ENCODE data around the gene FABP1.

The FABP1 gene

GRCh38 chr2:88098558-88098900 lies 29.3 kb downstream of the FABP1 start:
- no peak overlapping the region for H3K4me2 ChIP-seq (ENCODE audit: low read depth, low read length)
- H3K4me1 ChIP-seq (ENCODE audit: low read length), result no peaks in the 10 kb centered on the region
- H3K4me3 ChIP-seq (ENCODE audit: low read length), result no peak overlapping the region
- no peaks in the 10 kb centered on the region for H3F3A ChIP-seq (ENCODE audit: insufficient read depth, low read length)
- no peaks in the 10 kb centered on the region for H3K27me3 ChIP-seq (replicated peaks; ENCODE audit: insufficient read depth, low read length)
- H3K9me2 ChIP-seq (replicated peaks; ENCODE audit: insufficient read depth, low read length), result no peaks in the 10 kb centered on the region
- no peak for DNase-seq
- no peak overlapping the region for H3K9ac ChIP-seq (ENCODE audit: low read length)
- no peaks in the 10 kb centered on the region for H3K36me3 ChIP-seq (replicated peaks; ENCODE audit: insufficient read depth, low read length)
- no peak overlapping the region for H2AFZ ChIP-seq (ENCODE audit: low read length)
- H4K20me1 ChIP-seq (ENCODE audit: insufficient read depth, low read length), result no peaks in the 10 kb centered on the region
- H3K27ac ChIP-seq (ENCODE audit: low read length), result no peak overlapping the region
- TF ChIP-seq EZH2phosphoT487 (IDR thresholded peaks at IDR 0.05; ENCODE audit: low read length) (no peak), EZH2 (optimal IDR thresholded peaks at IDR 0.05; ENCODE audit: low read depth, low read length) (no peak), CTCF (IDR thresholded peaks at IDR 0.05; ENCODE audit: low read length) (no peak)
- no peaks in the 10 kb centered on the region for H3K9me3 ChIP-seq (replicated peaks; ENCODE audit: insufficient read depth, low read length)
- no peaks in the 10 kb centered on the region for H3K79me2 ChIP-seq (ENCODE audit: low read length)

- Histone ChIP-seq H3K9ac (ENCODE audit: low read length) (no peak overlapping the region), H3K4me3 (ENCODE audit: low read length) (no peak overlapping the region), H3K36me3 (replicated peaks; ENCODE audit: insufficient read depth, low read length) (no peaks in the 10 kb centered on the region), H3K79me2 (ENCODE audit: low read length) (no peaks in the 10 kb centered on the region), H2AFZ (ENCODE audit: low read length) (no peak overlapping the region), H3K27me3 (replicated peaks; ENCODE audit: insufficient read depth, low read length) (no peaks in the 10 kb centered on the region), H3F3A (ENCODE audit: insufficient read depth, low read length) (no peaks in the 10 kb centered on the region), H4K20me1 (ENCODE audit: insufficient read depth, low read length) (no peaks in the 10 kb centered on the region), H3K27ac (ENCODE audit: low read length) (no peak overlapping the region), H3K9me2 (replicated peaks; ENCODE audit: insufficient read depth, low read length) (no peaks in the 10 kb centered on the region), H3K4me2 (ENCODE audit: low read depth, low read length) (no peak overlapping the region), H3K9me3 (replicated peaks; ENCODE audit: insufficient read depth, low read length) (no peaks in the 10 kb centered on the region), H3K4me1 (ENCODE audit: low read length) (no peaks in the 10 kb centered on the region)
- TF ChIP-seq CTCF (IDR thresholded peaks at IDR 0.05; ENCODE audit: low read length) (no peak), EZH2phosphoT487 (IDR thresholded peaks at IDR 0.05; ENCODE audit: low read length) (no peak), EZH2 (optimal IDR thresholded peaks at IDR 0.05; ENCODE audit: low read depth, low read length) (no peak)
- DNase-seq, result no peak
Measured at GRCh38 chr2:88097891-88098557, 29.8 kb downstream of the FABP1 start.

- Histone ChIP-seq H2AFZ (ENCODE audit: low read length) (no peak overlapping the region), H3K27ac (ENCODE audit: low read length) (no peak overlapping the region)
- DNase-seq, result no peak
Measured at GRCh38 chr2:88097192-88097591, 30.7 kb downstream of the FABP1 start.

More at GRCh38 chr2:88097192-88097591, 30.7 kb downstream of the FABP1 start:
- Histone ChIP-seq H3K79me2 (ENCODE audit: low read length) (no peaks in the 10 kb centered on the region), H3K9me2 (replicated peaks; ENCODE audit: insufficient read depth, low read length) (no peaks in the 10 kb centered on the region), H3K9me3 (replicated peaks; ENCODE audit: insufficient read depth, low read length) (no peaks in the 10 kb centered on the region), H4K20me1 (ENCODE audit: insufficient read depth, low read length) (no peaks in the 10 kb centered on the region), H3K27me3 (replicated peaks; ENCODE audit: insufficient read depth, low read length) (no peaks in the 10 kb centered on the region), H3K4me1 (ENCODE audit: low read length) (no peaks in the 10 kb centered on the region), H3K36me3 (replicated peaks; ENCODE audit: insufficient read depth, low read length) (no peaks in the 10 kb centered on the region), H3F3A (ENCODE audit: insufficient read depth, low read length) (no peaks in the 10 kb centered on the region), H3K4me2 (ENCODE audit: low read depth, low read length) (no peak overlapping the region), H3K4me3 (ENCODE audit: low read length) (no peak overlapping the region), H3K9ac (ENCODE audit: low read length) (no peak overlapping the region)
- no peak for TF ChIP-seq EZH2phosphoT487 (IDR thresholded peaks at IDR 0.05; ENCODE audit: low read length)
- TF ChIP-seq EZH2 (optimal IDR thresholded peaks at IDR 0.05; ENCODE audit: low read depth, low read length), result no peak
- TF ChIP-seq CTCF (IDR thresholded peaks at IDR 0.05; ENCODE audit: low read length), result no peak

All from MM.1S (cell line).